ENCODE results near the gene OLIG3. TPM values are rescaled to one million over a fixed set of nuclear protein-coding genes. Genes with fewer than 3 reads are reported as not detected.

Gene OLIG3
- polyA plus RNA-seq, 1 donor = not detected

DNA sequence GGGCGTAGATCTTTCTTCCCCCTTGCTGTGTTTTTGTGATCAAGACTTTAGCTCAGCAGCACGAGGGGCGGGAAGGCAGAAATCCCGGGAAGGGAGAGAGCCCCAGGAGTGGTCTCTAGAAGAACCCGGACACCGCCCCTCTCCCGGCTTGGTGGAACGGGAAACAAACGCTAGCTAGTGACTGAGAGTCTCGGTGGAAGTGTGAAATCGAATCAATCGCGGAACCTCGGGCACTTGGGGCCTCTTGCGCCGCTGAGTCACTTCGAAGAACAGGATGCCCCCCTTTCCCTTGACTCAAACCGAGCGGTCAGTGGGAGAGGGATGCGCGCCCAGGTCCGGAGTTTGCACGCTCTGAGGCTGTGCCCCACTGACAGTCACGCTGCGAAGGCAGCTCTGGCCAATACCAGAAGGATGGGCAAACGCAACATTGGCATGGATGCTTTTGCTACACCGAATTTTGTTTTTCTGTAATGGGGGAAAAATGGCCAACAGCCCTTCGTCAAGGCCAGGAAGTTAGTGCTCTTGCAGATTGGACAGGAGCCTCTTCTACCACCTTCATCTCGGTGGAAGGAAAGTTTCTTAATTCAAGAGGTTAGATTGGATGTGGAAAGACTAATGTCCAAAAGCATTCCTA lies 1.6 kb upstream of the OLIG3 start:
- no peak for DNase-seq

DNA sequence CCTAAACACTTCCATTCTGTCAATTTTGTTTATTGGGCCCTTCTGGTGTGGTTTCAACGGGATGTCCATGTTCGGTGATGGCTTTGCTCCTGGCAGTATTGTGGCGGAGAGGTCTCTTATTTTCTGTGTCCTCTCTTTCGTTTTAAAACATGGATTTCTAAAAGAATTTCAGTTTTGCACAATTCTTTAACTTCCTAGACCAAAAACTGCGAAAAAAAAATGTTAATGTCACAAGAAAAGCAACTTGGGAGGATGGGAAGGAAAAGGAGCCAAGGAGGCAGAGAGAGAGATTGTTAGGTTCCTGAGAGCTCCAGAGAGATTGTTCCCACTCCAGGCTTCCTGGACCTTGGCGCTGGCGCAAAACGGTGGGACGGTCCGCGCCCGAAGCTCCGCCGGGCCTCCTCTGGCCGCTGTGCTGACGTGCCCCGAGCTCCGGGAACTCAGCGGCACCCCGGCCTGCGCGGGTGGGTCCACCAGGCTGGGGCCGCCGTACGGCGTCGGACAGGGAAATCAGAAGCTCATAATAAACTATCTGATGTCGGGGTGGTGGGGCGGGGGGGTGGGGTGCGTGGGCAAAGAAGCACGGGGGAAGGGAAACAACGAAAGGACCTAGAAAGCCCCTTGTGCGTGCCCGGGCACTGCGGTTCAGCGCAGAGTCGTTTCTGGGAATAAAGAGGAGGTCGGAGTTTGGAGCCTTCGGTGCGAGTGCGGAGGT lies 951 bp upstream of the OLIG3 start:
- DNase-seq = no peak

DNA sequence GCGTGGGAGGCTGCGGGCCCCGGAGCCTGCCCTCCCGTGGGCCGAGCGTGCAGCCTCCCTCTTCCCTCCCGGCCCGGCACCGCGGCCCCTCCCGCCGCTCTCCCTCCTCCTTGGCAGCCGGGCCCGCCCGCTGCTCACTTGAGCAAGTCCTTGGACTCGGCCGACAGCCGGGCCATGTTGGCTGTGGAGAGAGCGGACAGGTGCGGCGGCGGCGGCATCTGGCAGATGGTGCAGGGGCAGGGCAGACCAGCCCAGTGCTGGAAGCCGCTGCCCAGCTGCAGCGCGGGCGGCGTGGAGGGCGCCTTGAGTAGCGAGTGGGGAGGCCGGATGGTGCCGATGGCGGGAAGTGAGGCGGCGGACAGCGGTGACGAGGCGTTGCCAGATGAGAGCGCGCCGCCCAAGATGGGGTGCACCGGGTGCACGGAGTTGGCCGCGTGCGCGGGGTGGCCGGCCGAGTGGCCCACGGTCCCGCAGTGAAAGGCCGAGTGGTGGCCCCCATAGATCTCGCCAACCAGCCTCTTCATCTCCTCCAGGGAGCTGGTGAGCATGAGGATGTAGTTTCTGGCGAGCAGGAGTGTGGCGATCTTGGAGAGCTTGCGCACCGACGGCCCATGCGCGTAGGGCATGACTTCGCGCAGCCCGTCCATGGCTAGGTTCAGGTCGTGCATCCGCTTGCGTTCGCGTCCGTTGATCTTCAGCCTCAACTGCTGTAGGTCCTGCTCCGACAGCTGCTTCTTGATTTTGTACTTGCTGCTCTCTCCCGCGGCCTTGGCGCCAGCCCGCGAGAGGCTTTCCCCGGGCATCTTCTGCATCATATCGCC lies 766 bp downstream of the OLIG3 start:
- DNase-seq = no peak

DNA sequence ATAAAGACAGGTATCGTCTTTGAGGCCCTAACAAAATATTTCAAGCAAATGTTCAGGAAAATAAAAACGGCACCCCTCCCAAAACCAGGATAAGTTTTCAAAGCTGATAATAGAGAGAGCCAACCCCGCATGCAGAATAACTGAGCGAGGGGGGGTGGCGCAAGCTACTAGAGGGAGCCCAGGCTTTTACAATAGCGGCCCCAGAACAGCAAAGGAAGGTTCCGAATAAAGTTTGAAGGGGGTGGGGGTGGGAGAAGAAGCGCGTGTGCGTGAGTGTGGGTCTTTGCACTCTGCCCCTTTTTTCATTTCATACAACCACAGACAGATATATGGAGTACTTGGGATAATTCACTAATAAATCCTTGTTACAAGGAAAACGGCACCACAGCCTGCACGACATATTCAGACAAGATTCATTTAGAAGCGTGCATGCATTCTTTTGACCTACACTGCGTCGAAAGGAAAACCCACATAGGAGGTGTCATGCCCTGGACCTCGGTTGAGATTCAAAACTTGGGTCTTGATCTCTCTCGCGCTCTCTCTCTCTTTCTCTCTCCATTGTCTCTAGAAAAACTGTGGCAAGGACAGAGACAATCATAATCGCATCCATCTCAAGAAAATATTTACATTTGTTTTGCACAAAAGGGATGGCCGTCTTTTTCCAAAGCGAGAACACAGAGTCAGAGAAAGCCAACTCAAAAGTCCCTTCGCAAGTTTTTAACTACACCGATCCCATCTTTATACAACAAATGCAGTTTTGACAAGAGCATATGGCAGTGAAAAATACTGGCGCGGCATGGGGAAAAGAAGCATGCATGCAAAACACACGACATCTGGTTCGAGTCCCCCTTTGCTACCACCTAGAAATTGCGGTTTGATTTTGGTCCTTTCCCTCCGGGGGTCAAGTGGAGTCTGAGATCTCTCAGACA lies 1.6 kb downstream of the OLIG3 start:
- no peak for DNase-seq

DNA sequence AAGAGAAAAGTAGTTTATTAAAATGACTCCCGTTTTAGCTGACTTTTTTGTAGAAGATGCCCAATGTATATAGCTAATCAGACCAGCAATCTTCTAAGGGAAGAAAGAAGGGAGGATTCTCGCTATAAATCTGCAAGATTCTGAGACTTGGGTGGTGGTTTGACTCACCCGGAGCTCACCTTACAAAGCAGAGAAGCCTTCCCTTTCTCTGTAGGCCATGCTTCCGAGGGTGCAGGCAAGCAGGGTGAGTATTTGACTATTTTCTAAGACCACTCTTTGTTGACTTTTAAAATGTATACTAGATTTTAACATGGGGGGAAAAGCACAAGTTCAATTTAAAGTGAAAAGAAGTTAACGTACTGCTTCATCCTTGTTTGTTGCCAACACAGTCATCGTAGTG lies 2.7 kb downstream of the OLIG3 start:
- DNase-seq = no peak

DNA sequence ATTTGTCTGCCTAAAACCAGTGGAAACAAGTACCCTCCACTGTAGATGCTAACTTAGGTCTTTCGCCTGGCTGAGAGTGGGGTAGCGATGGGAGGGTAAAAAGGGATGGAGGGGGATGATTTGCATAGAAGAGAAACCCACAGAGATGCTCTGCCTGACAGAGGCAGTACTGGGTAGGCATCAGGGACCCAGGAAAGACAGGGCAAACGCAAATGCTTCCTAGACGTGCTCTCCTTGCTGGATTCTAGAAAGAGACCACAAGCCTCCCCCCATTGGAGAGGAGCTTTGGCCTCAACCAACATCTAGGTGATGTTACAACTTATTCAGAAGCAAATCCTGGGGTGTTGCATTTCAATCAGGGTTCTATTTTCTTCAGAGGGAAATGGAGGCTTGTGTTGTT lies 3.2 kb downstream of the OLIG3 start:
- no peak for DNase-seq

DNA sequence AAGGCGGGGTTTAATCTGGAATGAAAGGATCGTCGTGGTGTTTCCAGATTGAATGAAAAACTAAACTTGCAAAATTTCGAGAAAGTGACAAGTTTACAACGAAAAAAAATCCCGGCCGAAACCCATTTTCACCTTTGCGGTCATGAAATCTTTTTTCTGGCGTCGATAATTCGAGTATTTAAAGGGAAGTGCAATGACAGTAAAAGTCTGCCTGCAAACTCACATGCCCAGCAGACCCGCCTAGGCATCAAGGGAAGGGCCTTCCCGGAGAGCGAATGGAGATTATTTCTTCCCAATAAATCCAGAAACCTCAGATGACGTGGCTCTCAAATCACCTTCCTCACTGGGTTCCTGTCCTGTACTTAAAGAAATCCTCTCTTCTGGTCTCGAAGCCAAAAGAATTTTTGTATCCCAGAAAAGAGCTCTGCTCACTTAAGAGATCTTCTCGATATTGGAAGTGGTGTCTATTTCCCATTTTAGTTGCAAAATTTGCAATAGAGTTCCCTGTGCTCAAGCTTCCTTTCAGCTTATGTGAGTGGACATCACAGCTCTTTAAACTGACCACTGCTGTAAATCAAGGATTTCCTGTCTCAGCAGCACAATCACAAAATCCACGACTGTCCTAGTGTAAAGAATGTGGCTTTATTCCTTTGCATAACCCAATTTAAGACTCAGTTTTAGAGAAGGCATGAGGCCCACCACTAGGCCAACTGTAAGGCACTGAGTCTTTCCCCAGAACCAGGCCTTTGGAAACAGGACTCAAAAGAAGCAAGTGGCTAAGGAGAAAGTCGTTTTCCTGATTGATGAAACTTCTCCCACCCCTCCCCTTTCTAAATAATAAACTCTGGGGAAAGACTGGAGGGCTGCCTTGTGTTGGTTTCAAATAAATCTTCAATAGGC lies 3.9 kb downstream of the OLIG3 start:
- DNase-seq = no peak

DNA sequence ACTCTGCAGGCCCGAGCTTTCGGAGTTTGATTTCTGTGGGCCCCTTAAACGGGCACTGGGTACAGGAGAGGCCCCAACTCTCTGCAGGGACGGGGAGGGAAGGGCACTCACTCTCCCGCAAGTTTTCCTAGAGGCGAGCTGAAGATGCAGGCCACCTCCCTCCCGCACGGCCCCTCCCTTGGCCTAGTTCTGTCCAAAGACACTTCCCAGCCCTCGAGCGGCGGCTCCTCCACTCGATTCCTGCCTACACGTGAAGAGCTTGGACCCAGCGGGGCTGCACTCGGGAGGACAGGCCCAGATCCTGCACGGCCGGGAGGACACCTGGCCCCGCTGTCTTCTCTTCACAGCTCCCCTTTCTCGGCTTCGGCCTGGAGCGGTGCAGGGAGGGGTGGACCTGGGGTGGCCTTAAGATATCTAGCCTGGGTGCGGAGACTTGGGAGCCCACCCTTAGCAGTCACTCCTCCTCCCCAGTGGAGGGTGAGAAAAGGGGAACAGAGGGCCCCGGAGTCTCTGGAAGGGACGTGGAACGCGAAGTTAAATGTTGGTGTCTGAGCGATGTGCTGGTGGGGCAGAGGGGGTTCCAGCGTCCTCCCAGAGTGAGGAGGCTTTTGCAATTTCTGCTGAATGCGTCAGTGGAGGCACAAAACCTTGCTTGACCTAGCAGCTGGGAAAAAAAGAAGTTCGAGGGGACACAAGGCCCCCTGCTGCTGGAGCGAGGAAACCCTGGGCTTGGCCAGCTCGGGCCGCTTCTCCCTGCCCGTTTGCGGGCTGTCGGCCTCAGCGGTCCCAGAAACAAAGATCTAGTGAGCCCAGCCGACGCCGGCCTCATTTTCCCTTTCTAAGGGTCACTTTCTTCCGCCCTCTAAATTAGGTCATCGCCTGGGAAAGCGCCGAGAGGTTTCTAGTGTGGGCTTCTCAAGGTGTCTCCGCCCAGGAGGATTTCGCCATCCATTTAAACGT lies 4.9 kb downstream of the OLIG3 start:
- no peak for DNase-seq

DNA sequence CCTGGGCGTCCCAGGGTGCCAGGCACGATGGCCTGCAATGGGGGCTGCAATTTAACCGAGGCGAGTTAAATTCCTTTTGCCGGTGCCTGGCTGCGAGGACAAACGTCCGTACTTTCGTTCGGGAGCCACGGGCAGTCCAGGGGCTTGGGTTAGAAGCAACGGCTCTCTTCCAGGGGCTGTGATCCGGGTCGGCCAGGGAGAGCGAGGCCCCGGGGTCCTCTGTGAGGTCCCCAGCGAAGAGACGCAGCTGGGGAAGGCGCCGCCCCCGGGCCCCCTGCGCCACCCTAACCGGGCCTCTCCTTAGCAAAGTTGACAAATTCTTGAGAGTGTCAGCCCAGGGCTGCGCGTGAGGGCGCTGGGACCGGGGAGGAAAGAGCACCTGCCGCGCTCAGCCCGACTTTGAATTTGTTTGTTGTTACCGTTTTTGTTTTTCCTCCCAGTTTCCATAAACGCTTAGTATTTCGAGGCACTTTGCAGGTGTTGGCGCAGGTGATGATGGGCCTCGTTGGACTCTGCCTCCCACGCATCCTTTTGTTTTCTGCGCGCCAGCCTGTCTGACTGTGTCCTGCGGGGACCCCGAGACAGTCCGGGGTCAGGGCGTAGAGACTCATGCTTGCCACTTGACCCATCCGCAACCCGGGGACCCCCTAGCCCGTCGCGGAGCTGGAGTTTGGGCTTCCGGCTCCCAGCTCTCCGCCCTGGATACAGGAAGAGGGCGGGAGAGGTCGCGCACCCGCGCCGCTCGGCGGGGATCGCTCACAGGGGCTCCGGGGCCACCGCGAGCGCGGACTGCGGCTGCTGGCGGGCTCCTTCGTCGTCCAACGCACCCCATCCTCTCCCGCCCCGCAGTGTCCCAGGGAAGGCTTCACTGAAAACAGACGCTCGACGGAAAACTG lies 5.8 kb downstream of the OLIG3 start:
- DNase-seq = no peak

DNA sequence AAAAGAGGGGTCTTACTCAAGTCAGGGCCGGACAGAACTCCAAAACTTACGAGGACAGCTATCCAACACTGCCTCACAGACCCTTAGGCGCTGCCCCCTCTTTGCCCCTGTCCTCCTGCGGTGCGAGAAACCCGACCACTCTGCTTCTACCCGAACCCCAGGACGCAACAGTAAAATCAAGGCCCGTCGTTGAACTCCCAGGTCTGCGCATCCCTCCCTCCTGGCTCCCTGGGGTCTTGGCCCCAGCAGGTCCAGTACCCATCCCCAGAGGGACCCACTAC lies 6.4 kb downstream of the OLIG3 start:
- no peak for DNase-seq

DNA sequence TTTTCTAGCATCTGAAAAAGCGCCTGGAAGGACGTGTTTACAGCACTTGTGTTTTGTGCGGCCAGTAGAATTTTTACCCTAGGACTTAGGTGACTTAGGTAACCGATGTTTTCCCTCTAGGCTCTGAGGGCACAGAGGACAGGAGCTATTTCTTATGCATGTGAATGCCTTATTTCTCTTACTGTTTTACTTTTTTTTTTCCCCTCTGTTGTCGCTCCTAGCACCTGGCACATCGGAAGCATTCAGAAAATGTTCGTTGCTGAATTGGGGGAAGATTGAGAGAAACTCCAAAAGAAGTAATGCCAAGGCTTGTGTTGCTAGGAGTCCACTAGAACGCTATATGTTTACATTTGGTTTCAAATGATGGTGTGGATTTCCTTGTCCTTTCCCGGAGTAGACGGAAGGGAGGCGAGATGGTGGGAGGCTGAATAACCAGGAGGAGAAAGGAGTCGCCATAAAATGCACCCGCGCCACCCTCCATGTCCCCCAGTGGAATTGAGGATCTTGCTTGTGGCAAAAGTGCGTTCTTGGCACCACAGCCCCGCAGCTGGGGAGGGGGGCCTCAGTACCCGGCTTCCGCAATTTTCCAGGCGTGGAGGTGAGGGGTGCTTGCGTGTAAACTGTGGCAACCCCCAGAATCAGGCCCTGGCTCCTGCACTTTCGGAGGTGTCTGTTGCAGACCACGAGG lies 6.9 kb downstream of the OLIG3 start:
- DNase-seq = no peak

DNA sequence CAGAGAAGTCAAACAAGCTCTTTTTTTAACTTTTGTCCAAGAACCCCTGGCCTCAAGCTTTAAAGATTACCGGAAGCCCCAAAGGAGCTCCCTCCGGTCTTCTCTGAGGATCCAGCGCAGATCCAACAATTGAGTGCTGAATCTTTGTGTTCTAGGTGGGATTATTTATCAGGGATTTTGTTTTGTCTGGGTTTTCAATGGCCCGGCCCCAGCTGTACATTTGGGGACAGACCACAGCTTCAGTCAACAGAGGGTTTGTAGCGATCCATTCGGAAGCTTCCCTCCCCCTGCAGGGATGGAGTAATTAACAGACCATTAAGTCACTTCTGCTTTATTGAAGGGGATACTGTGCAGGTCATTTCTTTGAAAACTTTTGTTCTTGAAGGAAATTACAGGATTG lies 7.8 kb downstream of the OLIG3 start:
- DNase-seq = no peak

DNA sequence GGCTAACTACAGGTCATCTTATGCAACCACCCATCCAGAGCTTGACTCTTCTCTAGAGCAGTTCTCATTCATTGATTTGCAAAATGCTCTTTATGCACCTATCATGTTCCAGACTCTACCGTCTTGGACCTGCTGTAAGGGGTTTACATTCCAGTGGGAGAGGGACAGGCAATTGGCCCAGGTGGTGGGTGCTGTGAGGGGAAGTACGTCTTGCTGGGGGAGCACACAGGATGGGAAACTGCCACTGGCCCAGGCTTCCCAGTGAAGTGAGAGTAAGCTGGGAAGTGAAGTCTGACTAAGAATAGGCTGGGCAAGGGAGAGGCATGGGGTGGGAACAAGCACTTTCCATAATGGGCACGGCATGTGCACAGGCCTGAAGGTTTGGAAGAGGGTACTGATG lies 13.8 kb downstream of the OLIG3 start:
- no peak for DNase-seq

DNA sequence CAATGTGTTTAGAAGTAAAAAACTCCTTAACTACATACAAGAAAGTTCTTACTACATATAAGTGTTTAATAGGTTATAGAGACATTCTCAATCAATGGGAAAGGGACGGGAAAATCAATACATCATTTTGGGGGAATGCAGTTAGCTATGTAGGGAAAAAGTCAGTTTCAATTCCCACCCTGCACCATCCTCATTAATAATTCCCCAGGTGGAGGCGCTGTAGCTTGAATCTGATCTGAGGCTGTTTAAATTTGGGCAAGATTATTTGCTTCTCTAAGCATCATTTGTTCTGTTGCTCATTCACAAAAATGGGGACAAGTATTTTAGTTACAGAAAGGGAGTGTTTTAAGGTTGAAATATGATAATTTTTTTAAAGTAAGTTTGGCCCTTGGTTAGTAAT lies 19.1 kb downstream of the OLIG3 start:
- DNase-seq = no peak

DNA sequence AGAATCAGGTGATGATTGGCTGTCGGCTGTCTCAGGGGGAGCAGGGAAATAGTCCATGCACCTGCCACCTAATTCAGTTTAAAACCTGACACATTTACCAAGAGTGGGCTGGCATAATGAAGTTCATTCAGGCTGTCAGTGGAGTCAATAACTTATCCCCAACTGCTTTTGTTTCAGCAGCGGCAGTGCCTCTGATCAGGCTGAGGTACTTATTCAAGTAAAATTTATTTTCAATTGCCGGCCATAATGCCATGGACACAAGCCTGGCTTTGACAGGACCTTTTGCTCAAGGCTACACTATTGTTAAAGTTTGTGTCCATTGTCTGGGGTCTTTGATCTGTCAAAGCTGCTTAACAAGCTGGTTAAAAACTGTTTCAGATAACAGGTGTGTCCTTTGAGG lies 20.6 kb downstream of the OLIG3 start:
- no peak for DNase-seq

DNA sequence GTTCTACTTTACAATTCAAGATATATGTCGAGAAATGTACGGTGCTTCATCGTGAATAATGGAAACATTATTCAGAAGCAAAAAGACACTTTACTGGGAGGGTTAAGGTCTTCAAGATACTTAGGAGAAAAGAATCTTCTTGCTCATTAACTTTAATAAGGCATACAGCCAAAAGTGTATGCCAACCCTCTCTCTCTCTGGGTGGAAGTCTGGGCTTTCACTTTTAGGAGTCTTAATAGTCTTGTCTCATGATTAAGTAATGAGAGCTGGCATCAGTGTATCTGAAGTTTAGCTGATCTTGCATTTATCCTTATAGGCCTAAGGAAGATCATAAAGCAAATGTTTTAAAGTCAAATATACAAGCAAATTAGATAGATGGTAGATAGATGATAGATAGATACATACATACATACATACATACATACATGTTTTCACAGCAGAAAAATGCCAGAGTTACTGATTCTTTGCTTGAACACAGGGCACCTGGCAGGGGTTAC lies 21.5 kb downstream of the OLIG3 start:
- no peak for DNase-seq

DNA sequence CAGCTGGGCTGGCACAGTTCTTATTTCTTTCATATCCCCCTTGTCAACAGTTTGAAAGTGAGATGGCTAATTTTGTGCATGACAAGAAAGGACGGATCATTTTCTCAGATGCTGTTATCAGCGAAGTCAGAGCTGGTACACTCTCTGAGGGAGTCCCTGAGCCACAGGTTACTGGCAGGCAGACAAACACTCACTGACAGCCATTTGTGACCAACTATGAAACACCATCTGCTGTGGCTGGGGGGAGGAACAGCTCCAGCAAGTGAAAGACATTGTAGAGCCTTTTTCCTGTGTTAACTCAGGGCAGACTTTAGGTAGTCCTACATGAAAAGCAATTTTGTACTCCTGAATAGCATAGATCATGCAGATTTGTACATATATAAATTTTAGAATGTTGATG lies 22.2 kb downstream of the OLIG3 start:
- DNase-seq = no peak

DNA sequence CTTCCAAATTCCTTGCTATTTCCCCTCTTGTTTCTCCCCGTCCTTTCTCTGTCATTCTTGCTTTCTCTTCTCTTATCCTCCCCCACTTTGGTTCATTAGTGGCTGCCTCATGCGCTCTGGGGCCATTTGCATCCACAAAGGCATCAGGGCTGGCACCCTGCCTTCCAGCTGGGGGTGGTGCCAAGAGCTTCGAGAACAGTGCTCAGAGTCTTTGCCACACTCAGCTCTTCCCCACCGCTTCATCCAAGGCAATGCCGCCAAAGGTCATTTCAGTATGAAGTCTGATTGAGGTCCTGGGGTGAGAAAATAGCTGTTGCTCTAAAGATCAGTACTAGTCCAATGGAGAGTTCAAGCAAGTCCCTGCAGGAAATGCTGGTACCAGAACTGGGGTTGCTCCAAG lies 22.7 kb downstream of the OLIG3 start:
- no peak for DNase-seq

DNA sequence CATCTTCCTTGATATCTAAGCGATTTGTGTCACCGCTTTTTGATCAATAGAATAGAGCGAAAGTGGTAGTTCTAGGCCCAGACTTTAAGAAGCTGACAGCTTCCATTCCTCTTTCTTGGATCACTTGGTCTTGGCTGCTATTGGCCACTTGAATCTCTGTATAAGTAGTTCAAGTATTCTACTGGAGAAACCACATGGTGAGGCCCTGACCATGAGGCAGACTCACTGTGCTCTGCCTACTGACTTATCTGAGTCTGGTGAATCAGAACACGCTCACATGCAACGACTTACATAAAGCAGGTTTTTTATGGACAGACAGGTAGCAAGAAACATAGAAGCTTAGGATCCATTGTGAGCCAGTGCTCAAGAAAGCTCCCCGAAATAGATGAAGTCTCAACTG lies 27.0 kb downstream of the OLIG3 start:
- no peak for DNase-seq
